ENCODE measurements around the gene KNOP1. TPM values are rescaled to one million over a fixed set of nuclear protein-coding genes. Genes with fewer than 3 reads are reported as not detected.

The KNOP1 gene
- total and polyA plus RNA-seq, 2 of the 4 experiments (the other 2 are of a cell fraction): 7.0 to 8.4 TPM

GRCh38 chr16:19748389-19749168 is 30.6 kb upstream of the KNOP1 start:
- intact Hi-C loops (cut with micrococcal nuclease) (loop anchor here (5.0 kb wide), 1 partner anchor 89 kb away; no protein-coding TSS in a partner anchor), dilution Hi-C loops (cut with HindIII; ENCODE audit: low sequenced_read_pairs, unreplicated experiment) (no loop called here), in situ Hi-C loops (cut with MboI; ENCODE audit: low sequenced_read_pairs) (no loop called here)
- POLR2A ChIA-PET (ENCODE audit: unreplicated experiment): interaction anchor here (0.6 kb wide), 1 partner anchor 26 kb away, joined by 3 read pairs; no protein-coding TSS in a partner anchor
- no peaks in the 10 kb centered on the region for H4K20me1 ChIP-seq (ENCODE audit: insufficient read depth, low read length)
- no peak overlapping the region for H2BK20ac ChIP-seq (ENCODE audit: low read depth, low read length)
- CTCF ChIA-PET: no interaction called here
- H3K79me1 ChIP-seq (ENCODE audit: low read depth in 1 of 2, low read length in 2 of 2): no peaks in the 10 kb centered on the region
- peak overlapping the region; percentile 29; the same call in 1 of the 2 replicates for H3K4me2 ChIP-seq (ENCODE audit: low read depth, low read length)
- no peak overlapping the region for H2BK15ac ChIP-seq (ENCODE audit: low read depth, low read length)
- no peak overlapping the region for H2AK5ac ChIP-seq (ENCODE audit: low read depth, low read length)
- no peaks in the 10 kb centered on the region for H3K36me3 ChIP-seq (ENCODE audit: control insufficient read depth, insufficient read depth, low read length)
- H2BK120ac ChIP-seq (ENCODE audit: low read depth, low read length): no peak overlapping the region
- no peak overlapping the region for H3K56ac ChIP-seq (ENCODE audit: extremely low read depth, insufficient read depth, low read length)
- TF ChIP-seq CTCF (conservative IDR thresholded peaks at IDR 0.05; ENCODE audit: low read depth, low read length): no peak
- TF ChIP-seq RFX5 (IDR thresholded peaks at IDR 0.05; ENCODE audit: low read depth, low read length): no peak
- no peak for TF ChIP-seq CHD1 (IDR thresholded peaks at IDR 0.05; ENCODE audit: low read depth, low read length)
- no peak for TF ChIP-seq RCOR1 (IDR thresholded peaks at IDR 0.05; ENCODE audit: insufficient replicate concordance, low read length)
- TF ChIP-seq RAD21 (IDR thresholded peaks at IDR 0.05; ENCODE audit: low read length): no peak
- no peak for TF ChIP-seq MAZ (IDR thresholded peaks at IDR 0.05; ENCODE audit: borderline replicate concordance, low read depth, low read length)
- no peak for TF ChIP-seq NFE2L2 (IDR thresholded peaks at IDR 0.05; ENCODE audit: low read depth, low read length)
- TF ChIP-seq POLR2A (IDR thresholded peaks at IDR 0.05; ENCODE audit: low read depth, low read length): no peak
- no peak for TF ChIP-seq MAFK (IDR thresholded peaks at IDR 0.05; ENCODE audit: low read depth, low read length)
- no peak for TF ChIP-seq FOS (IDR thresholded peaks at IDR 0.05; ENCODE audit: low read depth, low read length)
- TF ChIP-seq CEBPB (IDR thresholded peaks at IDR 0.05; ENCODE audit: low read depth, low read length): no peak
- no peak for TF ChIP-seq MXI1 (IDR thresholded peaks at IDR 0.05; ENCODE audit: borderline replicate concordance, low read depth, low read length)
- no peak for TF ChIP-seq ELK1 (IDR thresholded peaks at IDR 0.05; ENCODE audit: borderline replicate concordance, low read depth, low read length)
- no peak overlapping the region for H2BK5ac ChIP-seq (ENCODE audit: low read depth, low read length, poor library complexity, severe bottlenecking)
- no peak overlapping the region for H3K23ac ChIP-seq (ENCODE audit: low read depth, low read length)
- H3K9me1 ChIP-seq (ENCODE audit: insufficient read depth, low read length): peaks cover 7% of the 10 kb centered on the region
- H3K27ac ChIP-seq (ENCODE audit: insufficient read depth, low read length): no peak overlapping the region
- H4K91ac ChIP-seq (ENCODE audit: insufficient read depth, low read depth, low read length): no peak overlapping the region
- H4K8ac ChIP-seq (ENCODE audit: low read depth in 2 of 2, low read length in 2 of 2): 0 out of 4 replicates have a peak overlapping the region, but pooled peaks of 1 of the 2 experiments have one; percentile 75
- H3K18ac ChIP-seq (ENCODE audit: low read depth, low read length): peak overlapping the region; percentile 65
- no peak overlapping the region for H2AFZ ChIP-seq (replicated peaks; ENCODE audit: low read length, poor library complexity)
- no peak for DNase-seq
- no peak overlapping the region for H4K5ac ChIP-seq (ENCODE audit: low read depth, low read length)
- ATAC-seq (ENCODE audit: low read depth): peak; percentile 33
- peaks cover 8% of the 10 kb centered on the region; the same call in 1 of the 2 replicates for H3K4me1 ChIP-seq (ENCODE audit: control insufficient read depth, insufficient read depth, low read length)
- H2AK9ac ChIP-seq (replicated peaks; ENCODE audit: low read depth, low read length, poor library complexity): no peak overlapping the region
- no peak overlapping the region for H3K14ac ChIP-seq (replicated peaks; ENCODE audit: low read depth, low read length)
- no peaks in the 10 kb centered on the region for H3K27me3 ChIP-seq (ENCODE audit: control insufficient read depth, insufficient read depth, low read length)
- no peak overlapping the region for H3K9ac ChIP-seq (ENCODE audit: low read depth, low read length)
- no peak overlapping the region for H3K4me3 ChIP-seq (ENCODE audit: insufficient read depth, low read depth, low read length)
- H3K9me3 ChIP-seq (ENCODE audit: control insufficient read depth, insufficient read depth, low read length): no peaks in the 10 kb centered on the region
- BruUV-seq (replicated peaks): no TSS peak
- H3K4ac ChIP-seq (ENCODE audit: low read depth, low read length): no peak overlapping the region
- no CpG with 5 or more reads among the region's 2 CpGs for WGBS, 2 experiments (ENCODE audit: extremely low coverage in 2 of 2, insufficient read length in 1 of 2)
